SK-N-SH (cell line): ENCODE data around the gene MACROD2.

Experiments used
- CHD2 ChIP-seq: fragments of 150-350 bp; IDR thresholded peaks from 2 replicates; pipeline ENCODE4 v1.6.1; 2018; ENCODE audit warnings: low read length; ENCODE audit not compliant: partially characterized antibody
- EP300 ChIP-seq, 2 experiments: IDR thresholded peaks; 2 replicates each; pipeline versions ENCODE4 v1.4.0 to v1.6.1; 2012; ENCODE audit warnings: borderline replicate concordance in 1 of 2, low read depth in 1 of 2, low read length in 1 of 2
- POLR2AphosphoS5 ChIP-seq: IDR thresholded peaks from 2 replicates; pipeline ENCODE4 v1.6.1; 2012; ENCODE audit warnings: low read depth, low read length
- RAD21 ChIP-seq: IDR thresholded peaks from 2 replicates; pipeline ENCODE4 v1.6.1; 2012; ENCODE audit warnings: mild to moderate bottlenecking, low read length
- RFX5 ChIP-seq: IDR thresholded peaks from 2 replicates; pipeline ENCODE4 v1.6.1; 2012; ENCODE audit warnings: mild to moderate bottlenecking, improper control_type of control experiment, low read length
- RXRA ChIP-seq: IDR thresholded peaks from 2 replicates; pipeline ENCODE4 v1.4.0; 2012; ENCODE audit warnings: low read depth, mild to moderate bottlenecking, borderline replicate concordance
- SIN3A ChIP-seq: IDR thresholded peaks from 2 replicates; pipeline ENCODE4 v1.6.1; 2012; ENCODE audit warnings: low read depth, mild to moderate bottlenecking, low read length, moderate library complexity, borderline replicate concordance
- TAF1 ChIP-seq: IDR thresholded peaks from 2 replicates; pipeline ENCODE4 v1.6.1; 2012; ENCODE audit warnings: low read depth, mild to moderate bottlenecking, low read length, moderate library complexity, borderline replicate concordance
- USF1 ChIP-seq: IDR thresholded peaks from 2 replicates; pipeline ENCODE4 v1.4.0; 2012; ENCODE audit warnings: low read depth, borderline replicate concordance
- TF ChIP-seq, protein P1 (sequence below): fragments of 200-600 bp; sonication (generic); IDR thresholded peaks from 2 replicates; pipeline ENCODE4 v1.6.1; 2017; ENCODE audit warnings: antibody characterized with exemption, mild to moderate bottlenecking, moderate library complexity
- TF ChIP-seq, protein P2 (sequence below): IDR thresholded peaks from 2 replicates; pipeline ENCODE4 v1.6.1; 2012; ENCODE audit warnings: mild to moderate bottlenecking, low read depth, low read length, moderate library complexity

DNA sequence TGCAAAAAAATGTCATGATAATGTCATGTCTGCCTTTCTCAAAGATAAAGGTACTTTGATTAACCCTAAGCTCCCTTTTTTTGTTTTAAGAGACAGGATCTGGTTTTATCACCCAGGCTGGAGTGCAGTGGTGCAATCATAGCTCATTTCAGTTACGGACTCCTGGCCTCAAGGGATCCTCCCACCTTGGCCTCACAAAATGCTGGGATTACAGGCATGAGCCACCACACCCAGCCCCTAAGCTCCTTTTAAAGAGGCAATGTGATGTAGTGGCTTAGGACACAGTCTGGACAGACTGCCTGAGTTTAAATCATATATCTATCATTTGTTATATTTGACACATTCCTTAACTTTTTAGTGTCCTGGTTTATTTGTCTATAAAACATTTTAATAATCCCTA lies 265.1 kb downstream of the MACROD2 start:
- TF ChIP-seq CHD2, result no peak
- TF ChIP-seq, protein P1, sequence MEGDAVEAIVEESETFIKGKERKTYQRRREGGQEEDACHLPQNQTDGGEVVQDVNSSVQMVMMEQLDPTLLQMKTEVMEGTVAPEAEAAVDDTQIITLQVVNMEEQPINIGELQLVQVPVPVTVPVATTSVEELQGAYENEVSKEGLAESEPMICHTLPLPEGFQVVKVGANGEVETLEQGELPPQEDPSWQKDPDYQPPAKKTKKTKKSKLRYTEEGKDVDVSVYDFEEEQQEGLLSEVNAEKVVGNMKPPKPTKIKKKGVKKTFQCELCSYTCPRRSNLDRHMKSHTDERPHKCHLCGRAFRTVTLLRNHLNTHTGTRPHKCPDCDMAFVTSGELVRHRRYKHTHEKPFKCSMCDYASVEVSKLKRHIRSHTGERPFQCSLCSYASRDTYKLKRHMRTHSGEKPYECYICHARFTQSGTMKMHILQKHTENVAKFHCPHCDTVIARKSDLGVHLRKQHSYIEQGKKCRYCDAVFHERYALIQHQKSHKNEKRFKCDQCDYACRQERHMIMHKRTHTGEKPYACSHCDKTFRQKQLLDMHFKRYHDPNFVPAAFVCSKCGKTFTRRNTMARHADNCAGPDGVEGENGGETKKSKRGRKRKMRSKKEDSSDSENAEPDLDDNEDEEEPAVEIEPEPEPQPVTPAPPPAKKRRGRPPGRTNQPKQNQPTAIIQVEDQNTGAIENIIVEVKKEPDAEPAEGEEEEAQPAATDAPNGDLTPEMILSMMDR, result no peak
- TF ChIP-seq POLR2AphosphoS5, result no peak
- no peak for TF ChIP-seq SIN3A
- TF ChIP-seq USF1, result no peak
- no peak for TF ChIP-seq RFX5
- TF ChIP-seq RAD21, result no peak
- TF ChIP-seq TAF1, result no peak
- no peak for TF ChIP-seq RXRA
- no peak for TF ChIP-seq EP300 (IDR thresholded peaks at IDR 0.05; ENCODE audit: borderline replicate concordance in 1 of 2, low read depth in 1 of 2, low read length in 1 of 2)
- TF ChIP-seq, protein P2, sequence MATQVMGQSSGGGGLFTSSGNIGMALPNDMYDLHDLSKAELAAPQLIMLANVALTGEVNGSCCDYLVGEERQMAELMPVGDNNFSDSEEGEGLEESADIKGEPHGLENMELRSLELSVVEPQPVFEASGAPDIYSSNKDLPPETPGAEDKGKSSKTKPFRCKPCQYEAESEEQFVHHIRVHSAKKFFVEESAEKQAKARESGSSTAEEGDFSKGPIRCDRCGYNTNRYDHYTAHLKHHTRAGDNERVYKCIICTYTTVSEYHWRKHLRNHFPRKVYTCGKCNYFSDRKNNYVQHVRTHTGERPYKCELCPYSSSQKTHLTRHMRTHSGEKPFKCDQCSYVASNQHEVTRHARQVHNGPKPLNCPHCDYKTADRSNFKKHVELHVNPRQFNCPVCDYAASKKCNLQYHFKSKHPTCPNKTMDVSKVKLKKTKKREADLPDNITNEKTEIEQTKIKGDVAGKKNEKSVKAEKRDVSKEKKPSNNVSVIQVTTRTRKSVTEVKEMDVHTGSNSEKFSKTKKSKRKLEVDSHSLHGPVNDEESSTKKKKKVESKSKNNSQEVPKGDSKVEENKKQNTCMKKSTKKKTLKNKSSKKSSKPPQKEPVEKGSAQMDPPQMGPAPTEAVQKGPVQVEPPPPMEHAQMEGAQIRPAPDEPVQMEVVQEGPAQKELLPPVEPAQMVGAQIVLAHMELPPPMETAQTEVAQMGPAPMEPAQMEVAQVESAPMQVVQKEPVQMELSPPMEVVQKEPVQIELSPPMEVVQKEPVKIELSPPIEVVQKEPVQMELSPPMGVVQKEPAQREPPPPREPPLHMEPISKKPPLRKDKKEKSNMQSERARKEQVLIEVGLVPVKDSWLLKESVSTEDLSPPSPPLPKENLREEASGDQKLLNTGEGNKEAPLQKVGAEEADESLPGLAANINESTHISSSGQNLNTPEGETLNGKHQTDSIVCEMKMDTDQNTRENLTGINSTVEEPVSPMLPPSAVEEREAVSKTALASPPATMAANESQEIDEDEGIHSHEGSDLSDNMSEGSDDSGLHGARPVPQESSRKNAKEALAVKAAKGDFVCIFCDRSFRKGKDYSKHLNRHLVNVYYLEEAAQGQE, result no peak
